H1 (cell line): ENCODE data around the gene PRR12. TPM values are rescaled to one million over a fixed set of nuclear protein-coding genes. Genes with fewer than 3 reads are reported as not detected.

ENCODE experiments used
- CTBP2 ChIP-seq: IDR thresholded peaks from 2 replicates; pipeline ENCODE4 v1.7.0; 2011; ENCODE audit warnings: borderline replicate concordance, mild to moderate bottlenecking, moderate library complexity, mixed read lengths, low read length; ENCODE audit not compliant: insufficient read depth, insufficient read length
- SIRT6 ChIP-seq: IDR thresholded peaks from one replicate; pipeline ENCODE4 v1.7.1; 2012; ENCODE audit warnings: low read length, inconsistent platforms
- polyA plus RNA-seq, 7 experiments: library from polyadenylated mRNA; depleted of rRNA in 3 of 7; stranded (reverse) in 5 of 7; unstranded in 2 of 7; fragments of >200 nt in 5 of 7; fragments of 200-250 nt in 2 of 7; gene quantifications; 1 replicate in 5 of 7; 2 replicates in 1 of 7; 4 replicates in 1 of 7; pipeline versions ENCODE4 v1.2.1 to v1.2.3, GENCODE V29; 2011 to 2013; ENCODE audit warnings: missing spikeins in 2 of 7, mixed read lengths in 2 of 7
- total RNA-seq: library from RNA; stranded (reverse); fragmentation: NEBNext Ultra II Directional; extraction: Animal tissue kit (Norgen Biotek cat#: 25700); gene quantifications from 2 replicates; pipeline ENCODE4 v1.2.1, GENCODE V29; 2021

PRR12 gene
- total and polyA plus RNA-seq, 2 of the 8 experiments (the other 6 are each of a cell fraction or from before 2014, with no cell fraction given) = 2.5 to 59.4 TPM

DNA sequence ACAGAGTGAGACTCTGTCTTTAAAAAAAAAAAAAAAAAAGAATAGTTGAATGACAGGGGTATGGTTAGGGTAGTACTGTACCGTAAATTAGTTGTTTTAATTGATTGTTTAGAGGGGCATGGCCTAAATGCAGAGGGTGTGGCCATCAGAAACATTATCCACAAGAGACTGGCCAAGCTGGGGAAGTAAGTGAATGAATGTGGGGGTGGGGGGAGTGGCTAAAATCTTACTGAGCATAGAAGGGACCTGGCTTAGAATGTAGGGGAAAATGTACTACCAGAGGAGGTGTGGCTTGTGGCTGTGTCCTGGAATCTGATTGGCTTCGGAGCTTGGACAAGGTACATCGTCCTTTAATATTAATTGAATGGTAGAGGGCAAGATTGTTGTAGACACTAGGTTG lies 78.5 kb downstream of the PRR12 start (continued):
- TF ChIP-seq SIRT6 = no peak
- no peak for TF ChIP-seq CTBP2
